ENCODE data around the gene SCN10A.

DNA sequence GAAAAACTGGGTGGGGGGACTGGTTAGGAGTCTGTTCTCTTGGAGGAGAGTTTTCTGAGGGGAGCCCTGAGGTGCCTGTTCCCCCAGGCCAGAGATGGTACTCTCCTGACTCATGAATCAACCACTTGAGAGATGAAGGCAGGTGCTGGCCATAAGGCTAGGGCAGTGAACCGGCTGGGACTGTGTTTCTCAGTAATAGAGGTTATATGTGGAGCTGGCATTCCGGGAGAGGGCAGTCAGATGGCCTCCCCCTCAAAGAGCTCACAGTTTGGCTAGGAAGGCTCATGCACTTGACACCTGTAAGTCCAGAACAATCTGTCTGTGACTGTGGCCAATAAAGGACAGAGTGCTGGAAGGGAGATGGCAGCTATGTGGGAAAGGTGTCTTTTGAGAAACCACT, 10.0 kb upstream of the SCN10A start:
- TF ChIP-seq, protein P1, sequence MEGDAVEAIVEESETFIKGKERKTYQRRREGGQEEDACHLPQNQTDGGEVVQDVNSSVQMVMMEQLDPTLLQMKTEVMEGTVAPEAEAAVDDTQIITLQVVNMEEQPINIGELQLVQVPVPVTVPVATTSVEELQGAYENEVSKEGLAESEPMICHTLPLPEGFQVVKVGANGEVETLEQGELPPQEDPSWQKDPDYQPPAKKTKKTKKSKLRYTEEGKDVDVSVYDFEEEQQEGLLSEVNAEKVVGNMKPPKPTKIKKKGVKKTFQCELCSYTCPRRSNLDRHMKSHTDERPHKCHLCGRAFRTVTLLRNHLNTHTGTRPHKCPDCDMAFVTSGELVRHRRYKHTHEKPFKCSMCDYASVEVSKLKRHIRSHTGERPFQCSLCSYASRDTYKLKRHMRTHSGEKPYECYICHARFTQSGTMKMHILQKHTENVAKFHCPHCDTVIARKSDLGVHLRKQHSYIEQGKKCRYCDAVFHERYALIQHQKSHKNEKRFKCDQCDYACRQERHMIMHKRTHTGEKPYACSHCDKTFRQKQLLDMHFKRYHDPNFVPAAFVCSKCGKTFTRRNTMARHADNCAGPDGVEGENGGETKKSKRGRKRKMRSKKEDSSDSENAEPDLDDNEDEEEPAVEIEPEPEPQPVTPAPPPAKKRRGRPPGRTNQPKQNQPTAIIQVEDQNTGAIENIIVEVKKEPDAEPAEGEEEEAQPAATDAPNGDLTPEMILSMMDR (IDR thresholded peaks at IDR 0.05), result no peak
- no peak for TF ChIP-seq POLR2A (IDR thresholded peaks at IDR 0.05)

Measured in Peyer's patch (tissue), 4 donors.